ENCODE data around the gene EDARADD. TPM values are rescaled to one million over a fixed set of nuclear protein-coding genes. Genes with fewer than 3 reads are reported as not detected.
"Not testable (repeated sequence)": the region's sequence is repeated elsewhere in the genome, so short reads cannot be mapped to it uniquely, and the experiment has no call there.

The EDARADD gene
- total RNA-seq, 1 donor from 2014 or later, result 1.6 TPM

DNA sequence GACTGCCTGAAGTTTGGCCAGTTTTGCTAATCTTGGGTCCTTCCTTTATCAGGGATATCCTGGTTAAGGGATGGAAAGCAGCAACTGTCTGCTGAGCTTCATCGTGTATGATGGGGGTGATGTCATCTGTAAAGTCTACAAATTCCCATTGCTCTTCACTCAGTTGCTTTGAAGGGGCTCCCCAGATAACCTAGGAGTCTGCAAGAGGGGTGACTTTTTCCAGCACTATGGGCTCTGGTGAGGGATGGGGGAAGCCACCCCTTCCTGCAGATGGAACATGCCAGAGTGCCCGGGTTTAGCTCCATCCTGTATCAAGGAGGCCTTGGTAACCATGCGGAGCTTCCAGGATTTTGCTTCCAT, 28.4 kb downstream of the EDARADD start:
- ATAC-seq (no peak), DNase-seq (ENCODE audit: missing footprints) (no peak)
- intact Hi-C loops (cut with DNase I), result no loop called here

DNA sequence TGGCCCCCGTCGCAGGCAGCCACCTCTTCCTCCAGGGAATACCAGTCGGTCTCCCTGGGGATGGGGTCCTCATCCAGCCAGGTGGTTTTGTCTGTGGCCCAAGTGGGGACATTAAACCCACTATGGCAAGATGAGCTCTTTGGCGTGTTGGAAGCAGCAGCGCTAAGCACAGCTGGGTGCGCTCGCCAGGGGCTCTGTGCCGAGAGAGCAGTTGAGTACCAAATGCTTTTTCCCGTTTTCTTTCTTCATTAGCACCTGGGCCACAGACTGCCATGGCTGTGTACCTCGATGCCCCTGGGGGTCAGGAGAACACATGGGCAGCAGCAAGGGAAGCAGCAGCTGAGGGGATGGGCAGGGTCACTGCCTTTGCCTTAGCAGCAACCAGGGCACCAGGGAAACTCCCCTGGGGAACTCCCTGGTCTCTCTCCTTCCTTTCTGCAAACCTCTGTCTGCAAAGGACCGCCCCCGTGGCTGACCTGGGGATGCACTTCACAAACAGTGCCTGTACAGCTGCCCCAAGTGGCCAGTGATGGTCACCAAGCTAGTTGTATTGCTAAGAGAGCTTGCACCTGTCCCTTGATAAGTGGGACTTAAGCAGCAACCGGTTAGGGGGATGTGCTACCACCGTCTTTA, 31.1 kb downstream of the EDARADD start:
- DNase-seq (ENCODE audit: missing footprints) (no peak), ATAC-seq (no peak)
- intact Hi-C loops (cut with DNase I), result no loop called here

DNA sequence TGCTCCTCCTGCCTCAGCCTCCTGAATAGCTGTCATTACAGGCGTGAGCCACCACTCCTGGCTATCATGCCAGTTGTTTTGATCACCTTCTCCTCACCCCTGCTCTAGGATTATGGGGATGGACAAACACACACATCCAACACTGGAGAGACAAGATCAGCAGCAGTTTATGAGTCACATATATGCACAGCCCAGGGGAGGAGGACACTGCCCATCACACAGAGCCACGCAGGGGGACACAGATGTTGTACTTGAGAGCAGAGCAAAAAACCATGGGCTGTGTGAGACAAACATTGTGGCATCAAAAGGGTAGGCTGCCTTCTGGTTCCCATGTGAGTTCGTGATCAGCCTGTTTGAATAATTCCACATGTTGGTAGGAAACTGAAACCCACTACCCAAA, 32.1 kb downstream of the EDARADD start:
- DNase-seq (ENCODE audit: missing footprints) (no peak), ATAC-seq (no peak)
- intact Hi-C loops (cut with DNase I), result no loop called here

DNA sequence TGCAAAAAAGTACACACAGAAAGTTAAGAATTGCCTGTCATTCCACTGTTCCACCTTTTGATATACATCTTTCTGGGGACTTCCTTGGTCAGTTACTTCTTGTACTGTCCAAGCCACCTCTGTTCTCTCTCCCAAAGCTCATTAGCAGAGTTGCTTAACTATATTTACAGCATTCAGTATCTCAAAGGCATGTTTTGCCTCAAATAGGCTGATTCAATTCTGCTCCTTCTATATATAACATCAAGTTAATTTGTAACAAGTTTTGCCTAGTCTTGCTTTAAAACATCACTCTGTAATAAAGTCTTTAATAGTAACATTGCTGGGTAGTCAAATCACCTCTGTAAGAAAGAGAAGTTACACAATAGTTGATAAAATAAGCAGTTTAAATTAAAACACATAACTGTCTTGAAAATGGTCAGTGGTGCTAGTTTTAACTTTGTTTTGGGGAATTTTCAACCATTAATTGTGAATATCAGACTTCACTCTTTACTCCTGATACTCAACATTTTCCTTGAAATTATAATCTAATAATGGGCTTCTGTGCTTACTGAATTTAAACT, 35.7 kb downstream of the EDARADD start:
- DNase-seq (ENCODE audit: missing footprints), result no peak
- intact Hi-C loops (cut with DNase I), result no loop called here
- no peak for ATAC-seq

DNA sequence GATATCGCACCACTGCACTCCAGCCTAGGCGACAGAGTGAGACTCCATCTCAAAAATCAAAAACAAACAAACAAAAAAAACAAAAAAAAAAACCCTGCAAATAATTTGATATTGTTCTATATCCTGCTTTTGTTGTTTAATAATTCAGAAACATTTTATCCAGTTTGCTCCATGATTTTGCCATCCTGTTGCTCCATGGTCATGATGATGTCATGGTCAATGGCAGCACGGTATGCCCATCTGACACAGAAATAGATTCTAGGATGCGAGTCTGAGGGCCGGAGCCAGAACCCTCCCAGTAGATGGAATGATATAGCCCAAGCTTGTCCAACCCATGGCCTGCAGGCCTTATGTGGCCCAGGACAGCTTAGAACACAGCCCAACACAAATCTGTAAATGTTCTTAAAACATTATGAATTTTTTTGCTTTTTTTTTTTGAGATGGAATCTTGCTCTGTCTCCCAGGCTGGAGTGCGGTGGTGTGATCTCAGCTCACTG, 39.8 kb downstream of the EDARADD start:
- no peak for ATAC-seq
- DNase-seq (ENCODE audit: missing footprints), result no peak
- intact Hi-C loops (cut with DNase I), result no loop called here

DNA sequence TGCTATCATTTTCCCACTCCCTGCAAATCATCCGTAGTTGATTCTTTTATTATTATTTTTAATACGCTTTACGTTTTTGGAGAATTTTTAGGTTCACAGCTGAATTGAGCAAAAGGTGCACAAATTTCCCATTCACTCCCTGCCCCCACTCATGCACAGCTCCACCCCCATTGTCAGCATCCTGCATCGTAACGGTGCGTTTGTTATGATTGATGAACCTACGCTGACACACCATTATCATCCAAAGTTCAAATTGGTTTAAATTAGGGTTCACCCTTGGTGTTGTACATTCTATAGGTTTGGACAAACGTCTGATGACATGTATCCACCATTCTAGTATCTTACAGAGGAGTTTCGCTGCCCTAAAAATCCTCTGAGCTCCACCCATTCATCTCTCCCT, 44.5 kb downstream of the EDARADD start:
- ATAC-seq, result no peak
- intact Hi-C loops (cut with DNase I), result no loop called here
- no peak for DNase-seq (ENCODE audit: missing footprints)

DNA sequence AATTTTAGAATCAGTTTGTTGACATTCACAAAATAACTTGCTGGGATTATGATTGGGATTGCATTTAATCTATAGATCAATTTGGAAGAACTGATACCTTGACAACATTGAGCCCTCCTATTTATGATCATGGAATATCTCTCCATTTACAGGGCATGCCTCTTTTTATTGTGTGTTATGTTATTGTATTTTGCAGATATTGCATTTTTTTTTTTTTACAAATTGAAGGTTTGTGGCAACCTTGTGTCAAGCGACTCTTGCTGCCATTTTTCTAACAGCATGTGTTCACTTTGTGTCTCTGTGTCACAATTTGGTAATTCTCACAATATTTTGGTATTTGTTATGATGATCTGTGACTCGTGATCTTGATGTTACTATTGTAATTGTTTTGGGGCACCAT, 46.3 kb downstream of the EDARADD start:
- no peak for ATAC-seq
- DNase-seq (ENCODE audit: missing footprints), result no peak
- intact Hi-C loops (cut with DNase I), result no loop called here

DNA sequence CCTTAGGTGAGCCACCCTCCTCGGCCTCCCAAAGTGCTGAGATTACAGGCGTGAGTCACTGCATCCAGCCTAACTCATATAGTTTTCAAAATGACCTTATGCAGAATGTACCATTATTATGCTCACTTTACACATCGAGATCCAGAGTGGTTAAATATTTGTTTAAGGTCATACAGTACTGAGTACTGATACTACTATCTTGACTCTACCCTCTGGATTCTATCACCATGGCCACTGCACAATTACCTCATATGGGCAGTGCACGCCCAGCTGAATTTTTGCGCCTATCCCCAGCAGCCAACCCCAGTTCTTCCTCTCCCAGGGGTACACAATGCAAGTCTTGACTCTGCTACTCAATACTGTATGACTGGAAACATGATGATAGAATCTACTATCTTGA, 56.7 kb downstream of the EDARADD start:
- ATAC-seq (no peak), DNase-seq (ENCODE audit: missing footprints) (no peak)
- intact Hi-C loops (cut with DNase I), result no loop called here

DNA sequence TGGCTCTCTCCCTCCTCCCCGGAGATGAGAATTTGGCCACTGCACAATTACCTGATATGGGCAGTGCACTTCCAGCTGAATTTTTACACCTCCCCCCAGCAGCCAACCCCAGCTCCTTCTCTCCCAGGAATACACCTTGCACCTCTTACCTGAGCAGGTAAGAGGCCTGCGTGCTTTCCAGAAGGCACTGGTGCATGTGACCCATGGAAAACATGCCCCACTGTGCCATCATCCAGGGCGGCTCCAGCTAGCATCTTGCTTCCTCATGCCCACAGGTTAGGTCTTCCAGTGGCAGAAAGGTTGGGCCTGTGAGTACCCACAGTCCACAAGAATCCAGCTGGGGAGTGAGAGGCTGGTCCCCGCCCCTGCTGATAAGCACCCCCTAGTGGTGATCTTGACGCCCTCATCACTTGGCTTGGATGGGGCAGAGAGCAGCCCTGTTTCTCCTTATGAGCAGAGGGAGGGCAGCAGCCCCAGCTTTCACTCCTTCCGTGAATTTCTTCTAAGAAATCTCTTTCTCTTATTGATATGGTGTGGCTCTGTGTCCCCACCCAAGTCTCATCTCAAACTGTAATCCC, 57.8 kb downstream of the EDARADD start:
- intact Hi-C loops (cut with DNase I), result no loop called here
- no peak for DNase-seq (ENCODE audit: missing footprints)
- no peak for ATAC-seq

DNA sequence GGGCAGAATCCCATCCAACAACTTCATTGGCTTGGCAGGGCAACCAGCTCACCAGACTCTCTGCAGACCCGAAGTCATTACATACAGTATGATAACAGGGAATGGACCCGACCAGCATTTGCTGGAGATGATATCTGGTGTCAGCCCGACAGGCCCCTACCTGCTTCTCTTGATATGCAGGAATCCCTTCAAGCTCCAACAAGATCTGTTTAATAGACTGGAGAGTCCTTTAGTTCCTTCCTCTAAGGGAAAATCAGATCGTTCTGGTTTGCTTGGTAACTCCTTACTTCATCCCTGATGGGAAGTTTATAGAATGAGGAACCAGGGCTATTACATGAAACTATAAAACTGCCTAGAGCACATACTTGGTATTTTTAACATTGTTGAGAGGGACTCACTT, 61.2 kb downstream of the EDARADD start:
- intact Hi-C loops (cut with DNase I), result no loop called here
- DNase-seq (ENCODE audit: missing footprints), result no peak
- ATAC-seq, result no peak

DNA sequence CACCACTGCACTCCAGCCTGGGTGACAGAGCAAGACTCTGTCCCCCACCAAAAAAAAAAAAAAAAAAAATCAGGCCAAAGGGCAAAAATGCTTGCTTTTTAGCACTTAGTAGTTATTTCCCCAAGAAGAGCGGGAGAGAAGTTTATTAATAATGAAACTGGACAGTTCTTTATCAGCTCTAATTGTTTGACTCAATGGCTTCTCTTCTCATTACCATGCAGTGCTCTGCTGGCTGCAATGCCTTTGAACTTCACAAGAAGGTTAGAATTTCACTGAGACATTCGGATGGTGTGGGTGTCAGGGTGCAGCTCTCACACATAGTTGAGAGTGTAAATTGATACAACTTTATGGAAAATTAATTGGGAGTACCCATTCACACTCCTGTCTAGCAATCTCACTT, 63.7 kb downstream of the EDARADD start:
- intact Hi-C loops (cut with DNase I), result no loop called here
- no peak for DNase-seq (ENCODE audit: missing footprints)
- ATAC-seq, result no peak

DNA sequence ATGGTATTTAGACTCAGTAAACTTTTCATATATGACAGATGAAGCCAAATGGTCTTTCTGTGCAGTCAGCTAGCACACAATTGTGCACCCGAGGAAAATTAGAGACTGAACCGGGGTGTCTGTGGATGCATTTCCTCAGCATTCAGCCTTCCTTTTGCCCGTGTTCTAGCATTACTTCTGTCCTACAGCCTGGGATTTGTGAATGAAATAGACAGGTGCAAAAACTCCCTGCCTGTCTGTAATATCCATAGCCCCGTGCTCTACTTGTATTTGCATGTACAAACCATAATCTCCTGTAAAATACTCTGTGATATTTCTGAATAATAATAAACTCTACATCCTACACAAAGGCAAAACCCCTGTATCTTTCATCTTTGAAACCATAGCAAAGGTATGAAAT, 64.9 kb downstream of the EDARADD start:
- intact Hi-C loops (cut with DNase I), result no loop called here
- DNase-seq (ENCODE audit: missing footprints) (no peak), ATAC-seq (no peak)

DNA sequence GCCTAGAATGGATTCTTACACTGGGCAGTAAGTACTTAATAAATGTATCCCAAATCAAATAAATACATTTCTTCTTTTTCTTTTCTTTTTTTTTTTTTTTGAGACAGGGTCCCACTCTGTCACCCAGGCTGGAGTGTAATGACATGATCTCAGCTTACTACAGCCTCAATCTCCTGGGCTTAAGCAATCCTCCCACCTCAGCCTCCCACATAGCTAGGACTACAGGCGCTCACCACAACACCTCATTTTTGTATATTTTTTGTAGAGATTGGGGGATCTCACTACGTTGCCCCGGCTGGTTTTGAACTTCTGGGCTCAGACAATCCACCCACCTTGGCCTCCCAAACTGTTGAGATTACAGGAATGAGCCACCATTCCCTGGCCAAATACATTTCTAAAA, 66.0 kb downstream of the EDARADD start:
- intact Hi-C loops (cut with DNase I), result no loop called here
- DNase-seq (ENCODE audit: missing footprints), result no peak
- no peak for ATAC-seq

DNA sequence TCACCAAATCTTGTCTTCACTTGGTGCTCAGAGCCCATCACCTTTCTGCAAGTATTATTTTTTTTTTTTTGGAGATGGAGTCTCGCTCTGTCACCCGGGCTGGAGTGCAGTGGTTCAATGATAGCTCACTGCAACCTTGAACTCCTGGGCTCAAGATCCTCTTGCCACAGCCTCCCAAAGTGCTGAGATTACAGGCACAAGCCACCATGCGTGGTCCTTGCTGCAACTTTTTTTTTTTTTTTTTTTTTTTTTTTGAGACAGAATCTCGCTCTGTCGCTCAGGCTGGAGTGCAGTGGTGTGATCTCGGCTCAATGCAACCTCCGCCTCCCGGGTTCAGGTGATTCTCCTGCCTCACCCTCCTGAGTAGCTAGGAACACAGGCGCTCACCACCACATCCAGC, 70.1 kb downstream of the EDARADD start:
- intact Hi-C loops (cut with DNase I); DNase-seq (ENCODE audit: missing footprints); ATAC-seq: not testable (repeated sequence)

DNA sequence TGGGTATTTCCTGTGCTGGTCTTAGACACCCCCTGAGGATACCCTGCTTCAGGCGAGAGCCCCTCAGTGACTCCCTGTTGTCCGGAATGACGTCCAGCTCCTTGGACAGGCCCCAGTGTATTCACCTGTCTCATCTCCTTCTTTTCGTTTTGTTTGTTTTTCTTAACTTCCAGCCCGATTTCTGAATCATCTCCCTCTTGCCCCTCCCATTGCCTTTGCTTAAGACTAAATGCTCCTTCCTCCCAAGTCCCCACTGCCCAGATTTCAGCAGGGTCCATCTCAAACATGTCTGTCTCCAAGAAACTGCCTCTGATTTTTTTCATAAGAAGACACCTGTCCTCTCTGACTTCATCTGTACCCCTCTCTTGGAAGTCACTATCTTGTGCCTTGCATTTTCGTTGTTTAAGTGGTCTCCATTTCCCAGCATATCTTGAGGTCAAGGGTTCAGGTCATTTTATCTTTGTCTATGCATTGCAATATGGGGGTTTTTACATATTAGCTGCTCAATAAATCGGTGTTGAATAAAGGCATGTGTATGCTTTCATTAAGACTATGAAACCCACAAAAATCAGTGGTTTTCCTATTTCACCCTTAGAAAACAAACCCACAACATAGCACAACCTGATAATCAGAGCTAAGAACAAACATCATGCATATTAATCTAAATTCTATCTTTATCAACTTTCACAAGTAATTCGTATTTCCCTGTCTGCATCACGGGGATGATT, 71.3 kb downstream of the EDARADD start:
- intact Hi-C loops (cut with DNase I), result no loop called here
- DNase-seq (ENCODE audit: missing footprints) (no peak), ATAC-seq (no peak)

DNA sequence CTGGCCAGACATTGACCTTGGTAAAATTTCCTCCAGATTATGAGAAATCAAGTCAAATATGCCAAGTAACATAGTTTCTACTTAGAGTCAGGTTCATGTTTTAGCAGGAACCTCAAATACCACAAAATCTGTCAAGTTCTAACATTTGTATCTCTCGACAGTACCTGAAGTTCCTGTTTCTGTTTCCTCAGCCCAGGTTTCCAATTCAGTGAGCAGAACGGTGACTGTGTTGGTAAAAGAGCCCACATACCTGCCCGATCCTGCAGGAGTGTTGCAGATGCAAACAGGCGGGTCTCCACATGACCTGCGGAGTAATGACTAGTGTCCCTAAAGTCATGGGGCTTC, 71.8 kb downstream of the EDARADD start:
- intact Hi-C loops (cut with DNase I), result no loop called here
- ATAC-seq (no peak), DNase-seq (ENCODE audit: missing footprints) (no peak)

DNA sequence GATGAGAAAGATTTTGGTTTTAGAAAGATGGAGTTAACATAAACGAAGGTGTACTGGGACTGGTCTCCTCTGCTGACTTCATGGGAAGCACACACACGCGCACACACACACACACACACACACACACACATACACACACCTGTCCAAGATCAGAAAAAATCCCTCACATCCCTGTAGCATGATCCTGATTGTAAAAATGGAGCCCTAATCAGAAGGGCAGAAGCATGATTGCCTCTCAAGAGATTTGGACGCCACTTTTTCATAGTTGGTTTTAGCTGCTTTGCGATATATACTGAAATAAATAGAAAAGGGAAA, 73.2 kb downstream of the EDARADD start:
- DNase-seq (ENCODE audit: missing footprints), result no peak
- no peak for ATAC-seq
- intact Hi-C loops (cut with DNase I), result no loop called here

DNA sequence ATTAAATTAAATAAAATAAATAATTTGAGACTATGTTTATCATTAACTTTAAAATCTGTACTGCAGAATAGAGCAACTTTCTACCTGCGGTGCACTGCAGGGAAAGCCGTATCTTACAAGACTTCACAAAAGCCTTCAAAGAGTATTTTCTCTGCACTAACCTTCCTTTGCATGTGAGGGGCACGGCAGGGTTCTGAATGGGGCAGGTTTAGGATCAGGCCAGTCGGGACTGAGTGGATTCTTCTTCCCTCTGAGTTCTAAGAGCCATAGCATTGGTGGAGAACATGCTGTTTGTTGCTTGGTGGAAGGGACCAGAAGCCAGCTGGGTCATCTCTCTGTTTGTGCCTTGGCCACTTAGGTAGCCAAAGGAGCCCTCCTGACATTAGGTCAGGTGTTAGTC, 74.5 kb downstream of the EDARADD start:
- intact Hi-C loops (cut with DNase I), result no loop called here
- ATAC-seq, result no peak
- no peak for DNase-seq (ENCODE audit: missing footprints)

DNA sequence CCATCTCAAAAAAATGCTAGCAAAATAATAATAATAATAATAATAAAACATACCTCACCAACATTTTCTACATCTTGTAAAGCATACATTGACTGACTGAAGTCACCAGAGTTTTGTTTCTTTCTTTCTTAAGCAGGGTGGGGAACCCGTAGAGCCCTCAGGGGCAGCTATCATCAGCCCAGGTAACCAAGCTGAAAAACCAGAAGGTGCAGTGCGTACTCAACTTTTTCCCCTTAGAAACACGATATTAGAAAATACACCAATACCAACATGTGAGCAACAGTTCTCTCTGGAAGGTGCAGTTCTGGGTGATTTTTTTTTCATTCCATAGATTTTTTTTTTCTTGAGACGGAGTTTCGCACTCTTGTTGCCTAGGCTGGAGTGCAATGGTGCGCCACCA, 75.4 kb downstream of the EDARADD start:
- intact Hi-C loops (cut with DNase I), result no loop called here
- DNase-seq (ENCODE audit: missing footprints) (no peak), ATAC-seq (no peak)

DNA sequence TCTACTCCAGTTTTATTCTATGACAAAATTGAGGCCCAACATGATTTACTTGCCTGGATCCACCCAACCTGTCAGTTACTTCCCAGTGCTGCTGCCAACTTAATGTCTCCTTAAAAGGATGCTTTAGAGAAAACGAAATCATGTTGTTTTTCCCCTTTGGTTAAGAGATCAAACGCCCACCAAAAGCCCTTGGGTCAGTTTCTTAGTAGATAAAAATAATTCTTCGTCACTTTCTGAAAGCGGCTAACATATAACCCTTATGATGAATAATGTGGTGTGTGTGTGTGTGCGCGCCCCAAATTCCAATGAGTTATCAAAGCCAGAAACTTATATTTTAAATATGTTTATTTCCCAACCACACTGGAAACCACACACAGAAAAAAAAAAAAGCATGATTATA, 77.0 kb downstream of the EDARADD start:
- no peak for DNase-seq (ENCODE audit: missing footprints)
- no peak for ATAC-seq

More for the DNA sequence above, 77.0 kb downstream of the EDARADD start:
- intact Hi-C loops (cut with DNase I), result no loop called here

Data from Right ventricle myocardium inferior (tissue), 1 donor.